ENCODE measurements around the gene C1orf35. TPM values are rescaled to one million over a fixed set of nuclear protein-coding genes. Genes with fewer than 3 reads are reported as not detected.

Gene C1orf35
- total and polyA plus RNA-seq, 2 of the 8 experiments (the other 6 are each of a cell fraction or from before 2014, with no cell fraction given) = 18.6 to 19.9 TPM

GRCh38 chr1:228105270-228105995, 2.3 kb upstream of the C1orf35 start (continued):
- TF ChIP-seq CHD7 (IDR thresholded peaks at IDR 0.05; ENCODE audit: insufficient replicate concordance, low read length) (no peak), EGR1 (IDR thresholded peaks at IDR 0.05; ENCODE audit: borderline replicate concordance, low read depth, low read length) (no peak), CTCF (IDR thresholded peaks at IDR 0.05; ENCODE audit: control extremely low read depth in 1 of 3, insufficient read depth in 1 of 3, low read depth in 1 of 3, low read length in 3 of 3) (no peak), JUND (IDR thresholded peaks at IDR 0.05; ENCODE audit: low read length) (no peak), HDAC2 (IDR thresholded peaks at IDR 0.05; ENCODE audit: borderline replicate concordance in 1 of 2, low read depth in 2 of 2, low read length in 2 of 2) (no peak), GTF2F1 (IDR thresholded peaks at IDR 0.05; ENCODE audit: borderline replicate concordance, low read depth, low read length) (no peak), SIRT6 (IDR thresholded peaks at IDR 0.05; ENCODE audit: low read length) (no peak)
